ENCODE data around the gene SLC16A1. TPM values are rescaled to one million over a fixed set of nuclear protein-coding genes. Genes with fewer than 3 reads are reported as not detected.

SLC16A1 gene
- total and polyA plus RNA-seq, 2 experiments from 2014 or later = 97.5 to 178 TPM

- no peak overlapping the region for H2AFZ ChIP-seq
- no peak overlapping the region for H3K27ac ChIP-seq
- H3K36me3 ChIP-seq (ENCODE audit: low read depth) = no peaks in the 10 kb centered on the region
- H3K79me2 ChIP-seq (ENCODE audit: insufficient read depth) = peaks cover 100% of the 10 kb centered on the region
- 96 to 100% methylated on average over 1 of the region's 1 CpG for WGBS, 2 experiments (ENCODE audit: low coverage in 1 of 2, low lambda C conversion rate in 2 of 2, missing lambda C conversion rate in 2 of 2)
- no peaks in the 10 kb centered on the region for H3K27me3 ChIP-seq (replicated peaks; ENCODE audit: insufficient read depth)
- no peaks in the 10 kb centered on the region; the same call in 1 of the 2 replicates for H4K20me1 ChIP-seq (ENCODE audit: insufficient read depth)
- in situ Hi-C loops (cut with MboI) = no loop called here
- DNase-seq = no peak
- no peak overlapping the region for H3K9ac ChIP-seq
- H3K4me3 ChIP-seq = no peak overlapping the region
- H3K4me2 ChIP-seq (ENCODE audit: unreplicated experiment) = no peak overlapping the region
- no peaks in the 10 kb centered on the region for H3K9me3 ChIP-seq (ENCODE audit: low read depth)
- peaks cover 19% of the 10 kb centered on the region for H3F3A ChIP-seq (ENCODE audit: insufficient read depth)
- H3K9me2 ChIP-seq (ENCODE audit: insufficient read depth) = no peaks in the 10 kb centered on the region
- peaks cover 18% of the 10 kb centered on the region for H3K4me1 ChIP-seq (ENCODE audit: insufficient read depth)
- TF ChIP-seq EZH2phosphoT487 (IDR thresholded peaks at IDR 0.05; ENCODE audit: insufficient read depth, low read depth) = no peak
- TF ChIP-seq EZH2 (IDR thresholded peaks at IDR 0.05; ENCODE audit: insufficient read depth, poor library complexity, severe bottlenecking) = no peak
These were observed 5.6 kb downstream of the SLC16A1 start for GRCh38 chr1:112950426-112950825.

GRCh38 chr1:112946683-112947082 lies 9.3 kb downstream of the SLC16A1 start:
- no peak for DNase-seq
- H3K79me2 ChIP-seq (ENCODE audit: insufficient read depth) = peaks cover 100% of the 10 kb centered on the region
- in situ Hi-C loops (cut with MboI) = no loop called here
- no peak for TF ChIP-seq EZH2 (IDR thresholded peaks at IDR 0.05; ENCODE audit: insufficient read depth, poor library complexity, severe bottlenecking)
- no peak for TF ChIP-seq EZH2phosphoT487 (IDR thresholded peaks at IDR 0.05; ENCODE audit: insufficient read depth, low read depth)
- no peaks in the 10 kb centered on the region for H3K9me3 ChIP-seq (ENCODE audit: low read depth)
- H3K4me2 ChIP-seq (ENCODE audit: unreplicated experiment) = no peak overlapping the region
- H4K20me1 ChIP-seq (ENCODE audit: insufficient read depth) = no peaks in the 10 kb centered on the region; the same call in 1 of the 2 replicates
- H3K4me1 ChIP-seq (ENCODE audit: insufficient read depth) = peaks cover 5% of the 10 kb centered on the region; the same call in 1 of the 2 replicates
- H3K27ac ChIP-seq = no peak overlapping the region
- no peaks in the 10 kb centered on the region for H3F3A ChIP-seq (ENCODE audit: insufficient read depth)
- H3K4me3 ChIP-seq = no peak overlapping the region
- no peaks in the 10 kb centered on the region for H3K27me3 ChIP-seq (replicated peaks; ENCODE audit: insufficient read depth)
- 84 to 95% methylated on average over 3 of the region's 3 CpGs for WGBS, 2 experiments (ENCODE audit: low coverage in 1 of 2, low lambda C conversion rate in 2 of 2, missing lambda C conversion rate in 2 of 2)
- H2AFZ ChIP-seq = no peak overlapping the region
- H3K9ac ChIP-seq = no peak overlapping the region
- no peaks in the 10 kb centered on the region for H3K9me2 ChIP-seq (ENCODE audit: insufficient read depth)
- peaks cover 5% of the 10 kb centered on the region; the same call in 1 of the 2 replicates for H3K36me3 ChIP-seq (ENCODE audit: low read depth)

GRCh38 chr1:112939810-112940209 lies 16.2 kb downstream of the SLC16A1 start:
- Histone ChIP-seq H3K9me3 (ENCODE audit: low read depth) (no peaks in the 10 kb centered on the region), H3K4me2 (ENCODE audit: unreplicated experiment) (no peak overlapping the region), H3K4me1 (ENCODE audit: insufficient read depth) (peaks cover 37% of the 10 kb centered on the region), H3K27ac (no peak overlapping the region), H3F3A (ENCODE audit: insufficient read depth) (peaks cover 36% of the 10 kb centered on the region), H3K9ac (no peak overlapping the region), H3K27me3 (replicated peaks; ENCODE audit: insufficient read depth) (no peaks in the 10 kb centered on the region), H2AFZ (no peak overlapping the region), H3K79me2 (ENCODE audit: insufficient read depth) (peaks cover 86% of the 10 kb centered on the region), H4K20me1 (ENCODE audit: insufficient read depth) (no peaks in the 10 kb centered on the region), H3K9me2 (ENCODE audit: insufficient read depth) (no peaks in the 10 kb centered on the region), H3K36me3 (ENCODE audit: low read depth) (peaks cover 5% of the 10 kb centered on the region; the same call in 1 of the 2 replicates), H3K4me3 (no peak overlapping the region)
- no peak for DNase-seq
- in situ Hi-C loops (cut with MboI) = no loop called here
- 80 to 83% methylated on average over 3 of the region's 3 CpGs for WGBS, 2 experiments (ENCODE audit: low coverage in 1 of 2, low lambda C conversion rate in 2 of 2, missing lambda C conversion rate in 2 of 2)
- no peak for TF ChIP-seq EZH2phosphoT487 (IDR thresholded peaks at IDR 0.05; ENCODE audit: insufficient read depth, low read depth)
- TF ChIP-seq EZH2 (IDR thresholded peaks at IDR 0.05; ENCODE audit: insufficient read depth, poor library complexity, severe bottlenecking) = no peak

GRCh38 chr1:112938210-112938609 lies 17.8 kb downstream of the SLC16A1 start:
- Histone ChIP-seq H4K20me1 (ENCODE audit: insufficient read depth) (no peaks in the 10 kb centered on the region), H3K36me3 (ENCODE audit: low read depth) (peaks cover 4% of the 10 kb centered on the region; the same call in 1 of the 2 replicates), H3F3A (ENCODE audit: insufficient read depth) (peaks cover 52% of the 10 kb centered on the region), H2AFZ (no peak overlapping the region), H3K9me2 (ENCODE audit: insufficient read depth) (no peaks in the 10 kb centered on the region), H3K4me3 (no peak overlapping the region), H3K4me1 (ENCODE audit: insufficient read depth) (peaks cover 50% of the 10 kb centered on the region), H3K9me3 (ENCODE audit: low read depth) (no peaks in the 10 kb centered on the region), H3K27me3 (replicated peaks; ENCODE audit: insufficient read depth) (no peaks in the 10 kb centered on the region), H3K4me2 (ENCODE audit: unreplicated experiment) (peak overlapping the region; percentile 72), H3K27ac (peak overlapping the region; percentile 84), H3K79me2 (ENCODE audit: insufficient read depth) (peaks cover 85% of the 10 kb centered on the region), H3K9ac (no peak overlapping the region)
- 80 to 84% methylated on average over 3 of the region's 3 CpGs for WGBS, 2 experiments (ENCODE audit: low coverage in 1 of 2, low lambda C conversion rate in 2 of 2, missing lambda C conversion rate in 2 of 2)
- DNase-seq = no peak
- no peak for TF ChIP-seq EZH2 (IDR thresholded peaks at IDR 0.05; ENCODE audit: insufficient read depth, poor library complexity, severe bottlenecking)
- no peak for TF ChIP-seq EZH2phosphoT487 (IDR thresholded peaks at IDR 0.05; ENCODE audit: insufficient read depth, low read depth)
- in situ Hi-C loops (cut with MboI) = no loop called here

- Histone ChIP-seq H3K79me2 (ENCODE audit: insufficient read depth) (peaks cover 85% of the 10 kb centered on the region), H3K27me3 (replicated peaks; ENCODE audit: insufficient read depth) (no peaks in the 10 kb centered on the region), H2AFZ (no peak overlapping the region), H3K9me2 (ENCODE audit: insufficient read depth) (no peaks in the 10 kb centered on the region), H3K9ac (peak overlapping the region; percentile 60), H4K20me1 (ENCODE audit: insufficient read depth) (no peaks in the 10 kb centered on the region), H3K27ac (peak overlapping the region; percentile 84), H3K4me2 (ENCODE audit: unreplicated experiment) (peak overlapping the region; percentile 72), H3K4me3 (peak overlapping the region; percentile 33), H3F3A (ENCODE audit: insufficient read depth) (peaks cover 52% of the 10 kb centered on the region), H3K4me1 (ENCODE audit: insufficient read depth) (peaks cover 50% of the 10 kb centered on the region), H3K9me3 (ENCODE audit: low read depth) (no peaks in the 10 kb centered on the region), H3K36me3 (ENCODE audit: low read depth) (no peaks in the 10 kb centered on the region)
- peak; percentile 26 for DNase-seq
- no peak for TF ChIP-seq EZH2 (IDR thresholded peaks at IDR 0.05; ENCODE audit: insufficient read depth, poor library complexity, severe bottlenecking)
- in situ Hi-C loops (cut with MboI) = no loop called here
These were observed 18.5 kb downstream of the SLC16A1 start for GRCh38 chr1:112937495-112937894.

Data from GM23248 (cell line).